Muscle of leg (tissue), 11 donors: ENCODE measurements around the gene MACROD1. TPM values are rescaled to one million over a fixed set of nuclear protein-coding genes. Genes with fewer than 3 reads are reported as not detected.

ENCODE experiments used
- DNase-seq: peaks from one replicate; pipeline ENCODE4 v3.0.0; 2013
- H3K27ac ChIP-seq: one replicate; pipeline ENCODE4 v1.5.1; 2013; ENCODE audit warnings: mild to moderate bottlenecking, low read length, control low read depth
- H3K27me3 ChIP-seq: one replicate; pipeline ENCODE4 v1.6.1; 2013; ENCODE audit warnings: low read length; ENCODE audit not compliant: control insufficient read depth, insufficient read depth
- H3K36me3 ChIP-seq: one replicate; pipeline ENCODE4 v1.6.1; 2013; ENCODE audit warnings: low read length; ENCODE audit not compliant: control insufficient read depth, insufficient read depth
- H3K4me1 ChIP-seq: one replicate; pipeline ENCODE4 v1.6.1; 2013; ENCODE audit warnings: low read length; ENCODE audit not compliant: control insufficient read depth, insufficient read depth
- H3K4me3 ChIP-seq: one replicate; pipeline ENCODE4 v1.5.1; 2013; ENCODE audit warnings: low read length, control low read depth
- H3K9me3 ChIP-seq: replicated peaks from 2 replicates; pipeline ENCODE4 v1.6.1; 2013; ENCODE audit warnings: low read depth, low read length; ENCODE audit not compliant: control insufficient read depth
- WGBS: methylation state at CpG from one replicate; pipeline ENCODE4 v1.1.5; 2013; ENCODE audit warnings: missing lambda C conversion rate; ENCODE audit not compliant: insufficient coverage; 5-methylcytosine and 5-hydroxymethylcytosine counted together
- polyA plus RNA-seq, 8 donors: library from polyadenylated mRNA; unstranded; fragments of 120-200 nt; gene quantifications; one replicate each; pipeline versions ENCODE4 v1.2.1 to v1.2.3, GENCODE V29; 2013; ENCODE audit warnings: inconsistent platforms in 1 of 8, low replicate concordance in 1 of 8; ENCODE audit not compliant: insufficient read length in 8 of 8, insufficient read depth in 1 of 8
- total RNA-seq: library from RNA; stranded (reverse); fragments of 120-200 nt; gene quantifications from one replicate; pipeline ENCODE4 v1.2.4, GENCODE V29; 2013

Gene MACROD1
- total and polyA plus RNA-seq, 9 donors = 46.1 to 107 (median 66.4) TPM

- peak overlapping the region; percentile 94 for H3K27ac ChIP-seq
- H3K9me3 ChIP-seq = no peaks in the 10 kb centered on the region
- DNase-seq = peak; percentile 91
- H3K36me3 ChIP-seq = peaks cover 41% of the 10 kb centered on the region
- 29% methylated on average over 19 of the region's 30 CpGs for WGBS
- H3K4me1 ChIP-seq = peaks cover 59% of the 10 kb centered on the region
- peak overlapping the region; percentile 20 for H3K4me3 ChIP-seq
- no peaks in the 10 kb centered on the region for H3K27me3 ChIP-seq
Observed at GRCh38 chr11:64207256-64208085, 41.6 kb upstream of the MACROD1 start.

GRCh38 chr11:64206457-64207255 is 40.7 kb upstream of the MACROD1 start, which contains the start of gene FERMT3:
TSS of gene FERMT3 (plus strand) at chr11:64206721. CDS start at chr11:64207365, 644 bp downstream.
- WGBS = 66% methylated on average over 20 of the region's 27 CpGs
- H3K36me3 ChIP-seq = peaks cover 45% of the 10 kb centered on the region
- H3K27me3 ChIP-seq = no peaks in the 10 kb centered on the region
- peak within 1 kb of the TSS; percentile 94 for H3K27ac ChIP-seq
- H3K4me1 ChIP-seq = peaks cover 59% of the 10 kb centered on the region
- peak within 1 kb of the TSS; percentile 20 for H3K4me3 ChIP-seq
- peak; percentile 72 for DNase-seq
- no peaks in the 10 kb centered on the region for H3K9me3 ChIP-seq

GRCh38 chr11:64204464-64204989 is 38.6 kb upstream of the MACROD1 start:
- H3K4me3 ChIP-seq = no peak overlapping the region
- WGBS = 28% methylated on average over 2 of the region's 7 CpGs
- peaks cover 53% of the 10 kb centered on the region for H3K4me1 ChIP-seq
- peak overlapping the region; percentile 40 for H3K27ac ChIP-seq
- H3K9me3 ChIP-seq = no peaks in the 10 kb centered on the region
- no peaks in the 10 kb centered on the region for H3K27me3 ChIP-seq
- peak; percentile 93 for DNase-seq
- peaks cover 61% of the 10 kb centered on the region for H3K36me3 ChIP-seq

GRCh38 chr11:64204080-64204440 is 38.1 kb upstream of the MACROD1 start:
- WGBS = no CpG with 5 or more reads among the region's 16 CpGs
- H3K27me3 ChIP-seq = no peaks in the 10 kb centered on the region
- peaks cover 61% of the 10 kb centered on the region for H3K36me3 ChIP-seq
- H3K9me3 ChIP-seq = no peaks in the 10 kb centered on the region
- H3K4me1 ChIP-seq = peaks cover 48% of the 10 kb centered on the region
- no peak for DNase-seq
- H3K27ac ChIP-seq = peak overlapping the region; percentile 38
- no peak overlapping the region for H3K4me3 ChIP-seq

- Histone ChIP-seq H3K27me3 (no peaks in the 10 kb centered on the region), H3K4me1 (peaks cover 43% of the 10 kb centered on the region), H3K4me3 (no peak overlapping the region), H3K36me3 (peaks cover 64% of the 10 kb centered on the region), H3K27ac (no peak overlapping the region), H3K9me3 (no peaks in the 10 kb centered on the region)
- no peak for DNase-seq
- WGBS = 90% methylated on average over 19 of the region's 27 CpGs
Observed at GRCh38 chr11:64203421-64204079, 37.6 kb upstream of the MACROD1 start.

- DNase-seq = no peak
- Histone ChIP-seq H3K9me3 (no peaks in the 10 kb centered on the region), H3K4me3 (no peak overlapping the region), H3K27ac (no peak overlapping the region), H3K27me3 (no peaks in the 10 kb centered on the region), H3K4me1 (peaks cover 38% of the 10 kb centered on the region), H3K36me3 (peaks cover 69% of the 10 kb centered on the region)
- 88% methylated on average over 9 of the region's 9 CpGs for WGBS
Observed at GRCh38 chr11:64202992-64203391, 37.1 kb upstream of the MACROD1 start.

GRCh38 chr11:64201543-64201942 is 35.6 kb upstream of the MACROD1 start:
- peaks cover 23% of the 10 kb centered on the region for H3K4me1 ChIP-seq
- H3K9me3 ChIP-seq = no peaks in the 10 kb centered on the region
- no peak for DNase-seq
- H3K4me3 ChIP-seq = no peak overlapping the region
- 60% methylated on average over 1 of the region's 3 CpGs for WGBS
- H3K27ac ChIP-seq = no peak overlapping the region
- H3K27me3 ChIP-seq = no peaks in the 10 kb centered on the region
- peaks cover 69% of the 10 kb centered on the region for H3K36me3 ChIP-seq

- no peaks in the 10 kb centered on the region for H3K4me1 ChIP-seq
- no peak for DNase-seq
- H3K27me3 ChIP-seq = no peaks in the 10 kb centered on the region
- no peaks in the 10 kb centered on the region for H3K9me3 ChIP-seq
- no peak overlapping the region for H3K27ac ChIP-seq
- 100% methylated on average over 1 of the region's 2 CpGs for WGBS
- peaks cover 70% of the 10 kb centered on the region for H3K36me3 ChIP-seq
- H3K4me3 ChIP-seq = no peak overlapping the region
Observed at GRCh38 chr11:64198511-64198910, 32.6 kb upstream of the MACROD1 start.

- no peaks in the 10 kb centered on the region for H3K4me1 ChIP-seq
- DNase-seq = no peak
- WGBS = 75% methylated on average over 5 of the region's 9 CpGs
- H3K4me3 ChIP-seq = no peak overlapping the region
- H3K27me3 ChIP-seq = no peaks in the 10 kb centered on the region
- no peak overlapping the region for H3K27ac ChIP-seq
- H3K36me3 ChIP-seq = peaks cover 66% of the 10 kb centered on the region
- H3K9me3 ChIP-seq = no peaks in the 10 kb centered on the region
Observed at GRCh38 chr11:64196626-64197025, 30.7 kb upstream of the MACROD1 start.
